NB4 (cell line): ENCODE measurements around the gene SIGLEC1.

Experiments used
- DNase-seq: peaks from one replicate; pipeline ENCODE4 v3.0.0; 2010; ENCODE audit warnings: low read depth
- H3K4me3 ChIP-seq: one replicate; pipeline ENCODE4 v1.5.1; 2011; ENCODE audit warnings: mild to moderate bottlenecking, low read depth, low read length, moderate library complexity
- MYC ChIP-seq: IDR thresholded peaks from 2 replicates; pipeline ENCODE4 v1.6.1; 2011; ENCODE audit warnings: low read depth, low read length
- POLR2A ChIP-seq: IDR thresholded peaks from 2 replicates; pipeline ENCODE4 v1.6.1; 2011; ENCODE audit warnings: mild to moderate bottlenecking; ENCODE audit not compliant: insufficient read length; ENCODE audit errors: extremely low read depth
- TF ChIP-seq, protein P1 (sequence below): IDR thresholded peaks from 2 replicates; pipeline ENCODE4 v1.6.1; 2011; ENCODE audit warnings: low read depth, low read length
- TF ChIP-seq, protein P2 (sequence below): IDR thresholded peaks from one replicate; pipeline ENCODE4 v1.5.1; 2012; ENCODE audit warnings: low read depth, low read length

The SIGLEC1 gene

DNA sequence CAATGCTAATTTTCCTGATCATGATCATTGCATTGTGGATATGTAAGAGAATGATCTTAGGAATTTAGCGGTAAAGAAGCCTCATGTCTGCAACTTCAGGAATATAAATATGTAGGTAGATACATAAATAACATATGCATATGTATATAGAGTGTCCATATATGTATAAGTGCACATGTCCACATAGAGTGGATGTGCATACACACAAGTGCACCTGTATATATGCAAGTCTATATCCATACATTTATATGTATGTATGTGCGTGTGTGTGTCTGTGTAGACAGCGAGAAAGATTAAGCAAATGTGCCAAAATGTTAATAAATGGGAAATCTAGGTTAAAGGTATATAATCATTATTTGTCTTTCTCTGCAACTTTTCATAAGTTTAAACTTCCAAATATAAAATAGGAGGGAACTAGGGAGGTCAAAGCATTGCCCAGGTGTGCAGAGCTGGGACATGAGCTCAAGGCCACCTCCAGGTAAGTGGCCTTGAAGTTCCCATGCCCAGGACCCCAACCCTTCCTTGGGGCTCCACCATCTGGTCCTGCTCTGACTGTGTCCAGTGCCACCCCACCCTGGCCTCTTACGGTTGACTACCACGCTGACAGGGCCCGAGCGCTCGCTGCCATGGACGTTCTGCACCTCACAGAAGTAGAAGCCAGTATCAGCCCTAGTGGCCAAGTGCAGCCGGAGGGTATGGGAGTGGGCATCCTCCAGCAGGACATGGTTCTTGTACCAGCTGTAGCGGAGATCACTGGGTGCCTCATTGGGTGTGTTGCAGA is 9.6 kb downstream of the SIGLEC1 start:
- TF ChIP-seq, protein P1, sequence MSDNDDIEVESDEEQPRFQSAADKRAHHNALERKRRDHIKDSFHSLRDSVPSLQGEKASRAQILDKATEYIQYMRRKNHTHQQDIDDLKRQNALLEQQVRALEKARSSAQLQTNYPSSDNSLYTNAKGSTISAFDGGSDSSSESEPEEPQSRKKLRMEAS, result no peak
- TF ChIP-seq, protein P2, sequence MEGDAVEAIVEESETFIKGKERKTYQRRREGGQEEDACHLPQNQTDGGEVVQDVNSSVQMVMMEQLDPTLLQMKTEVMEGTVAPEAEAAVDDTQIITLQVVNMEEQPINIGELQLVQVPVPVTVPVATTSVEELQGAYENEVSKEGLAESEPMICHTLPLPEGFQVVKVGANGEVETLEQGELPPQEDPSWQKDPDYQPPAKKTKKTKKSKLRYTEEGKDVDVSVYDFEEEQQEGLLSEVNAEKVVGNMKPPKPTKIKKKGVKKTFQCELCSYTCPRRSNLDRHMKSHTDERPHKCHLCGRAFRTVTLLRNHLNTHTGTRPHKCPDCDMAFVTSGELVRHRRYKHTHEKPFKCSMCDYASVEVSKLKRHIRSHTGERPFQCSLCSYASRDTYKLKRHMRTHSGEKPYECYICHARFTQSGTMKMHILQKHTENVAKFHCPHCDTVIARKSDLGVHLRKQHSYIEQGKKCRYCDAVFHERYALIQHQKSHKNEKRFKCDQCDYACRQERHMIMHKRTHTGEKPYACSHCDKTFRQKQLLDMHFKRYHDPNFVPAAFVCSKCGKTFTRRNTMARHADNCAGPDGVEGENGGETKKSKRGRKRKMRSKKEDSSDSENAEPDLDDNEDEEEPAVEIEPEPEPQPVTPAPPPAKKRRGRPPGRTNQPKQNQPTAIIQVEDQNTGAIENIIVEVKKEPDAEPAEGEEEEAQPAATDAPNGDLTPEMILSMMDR, result no peak
- TF ChIP-seq MYC, result no peak
- TF ChIP-seq POLR2A, result no peak
- no peak for DNase-seq
- no peak overlapping the region for H3K4me3 ChIP-seq

GRCh38 chr20:3701061-3701998 is 11.1 kb downstream of the SIGLEC1 start:
- TF ChIP-seq MYC (no peak), POLR2A (no peak)
- TF ChIP-seq, protein P1, result no peak
- TF ChIP-seq, protein P2, result no peak
- DNase-seq, result no peak
- H3K4me3 ChIP-seq, result no peak overlapping the region

GRCh38 chr20:3699037-3699436 is 13.4 kb downstream of the SIGLEC1 start:
- no peak overlapping the region for H3K4me3 ChIP-seq
- no peak for DNase-seq
- TF ChIP-seq MYC (no peak), POLR2A (no peak)
- TF ChIP-seq, protein P2, result no peak
- TF ChIP-seq, protein P1, result no peak

DNA sequence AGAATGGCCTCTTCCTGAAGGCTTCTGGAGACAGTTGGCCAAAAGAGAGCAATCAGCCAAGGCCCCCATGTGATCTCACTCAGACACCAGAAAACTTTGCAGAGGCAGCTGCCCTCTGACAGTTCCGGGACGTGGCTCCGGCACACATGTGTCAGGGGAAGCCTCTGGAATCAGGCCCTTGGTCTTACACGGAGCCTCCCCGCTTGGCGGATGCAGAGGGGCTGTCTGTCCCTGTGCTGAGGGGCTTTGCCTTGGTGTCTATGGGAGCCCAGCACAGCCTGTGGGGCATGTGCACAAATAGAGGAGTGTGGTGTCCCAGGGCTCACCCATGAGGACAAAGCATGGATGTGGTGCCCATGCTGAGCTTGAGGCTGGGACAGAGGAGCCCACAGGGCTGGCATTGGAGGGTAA is 13.8 kb downstream of the SIGLEC1 start:
- no peak for TF ChIP-seq MYC
- TF ChIP-seq, protein P1, result no peak
- TF ChIP-seq, protein P2, result no peak
- TF ChIP-seq POLR2A, result no peak
- no peak overlapping the region for H3K4me3 ChIP-seq
- no peak for DNase-seq

DNA sequence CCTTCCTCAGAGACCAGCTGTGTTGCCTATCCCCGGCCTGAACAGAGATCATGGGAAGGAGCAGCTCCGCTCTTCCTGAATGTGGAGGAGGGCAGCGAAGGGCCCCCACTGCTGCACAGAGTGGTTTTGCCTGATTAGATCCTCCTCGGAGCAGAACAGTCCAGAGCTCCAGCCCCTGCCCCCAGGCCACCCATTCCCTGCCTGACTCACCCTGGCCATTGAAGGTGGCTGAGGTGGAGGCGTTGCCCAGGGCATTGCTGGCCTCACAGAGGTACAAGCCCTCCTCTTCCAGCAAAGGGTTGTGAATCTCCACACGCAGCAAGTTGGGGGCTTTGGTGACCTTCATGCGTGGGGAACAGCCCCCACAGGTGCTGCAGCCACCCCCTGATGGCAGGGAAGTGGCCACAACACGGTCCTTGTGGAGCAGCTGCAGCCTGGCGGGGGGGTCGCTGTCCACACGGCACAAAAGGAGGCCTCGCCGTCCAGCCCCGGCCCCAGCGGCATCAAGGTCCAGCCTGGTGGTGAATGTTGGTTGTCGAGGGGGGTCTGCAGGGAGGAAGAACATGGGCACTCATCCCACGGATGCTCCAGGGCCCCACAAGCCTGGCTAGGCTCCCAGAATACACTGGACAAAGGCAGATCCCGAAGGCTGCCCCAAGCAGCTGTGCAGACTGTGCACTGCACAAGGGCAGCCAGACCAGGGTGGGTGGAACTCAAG is 14.7 kb downstream of the SIGLEC1 start:
- DNase-seq, result no peak
- H3K4me3 ChIP-seq, result no peak overlapping the region
- no peak for TF ChIP-seq MYC
- no peak for TF ChIP-seq POLR2A
- TF ChIP-seq, protein P2, result no peak
- TF ChIP-seq, protein P1, result no peak
